Measurements from ENCODE around the gene CUEDC1. TPM values are rescaled to one million over a fixed set of nuclear protein-coding genes. Genes with fewer than 3 reads are reported as not detected.

CUEDC1 gene
- total and polyA plus RNA-seq, 2 of the 4 experiments (the other 2 are of a cell fraction): 4.1 to 21.2 TPM

DNA sequence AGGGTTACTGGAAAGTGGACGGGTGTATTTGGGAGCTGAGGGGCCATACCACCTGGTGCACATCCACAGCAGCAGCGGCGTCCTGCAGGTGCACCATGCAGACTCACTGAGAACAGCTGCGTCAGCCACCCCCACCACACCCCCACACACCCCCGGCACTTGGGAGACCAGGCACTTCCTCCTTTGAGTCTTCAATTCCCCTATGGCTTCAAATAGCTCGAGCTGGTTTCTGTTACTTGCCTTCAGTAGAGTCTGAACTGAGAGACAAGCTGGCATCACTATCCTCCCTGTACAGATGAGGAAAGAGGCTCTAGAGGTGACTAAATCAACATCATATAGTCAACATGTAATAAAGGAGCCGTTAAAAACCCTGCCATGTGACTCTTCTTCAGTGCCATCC, 15.4 kb downstream of the CUEDC1 start:
- peaks cover 49 to 82% of the 10 kb centered on the region in 2 experiments for H3K79me1 ChIP-seq (ENCODE audit: low read depth in 1 of 2, low read length in 2 of 2)
- ChIA-PET POLR2A (ENCODE audit: unreplicated experiment) (no interaction called here), CTCF (interaction anchor here (1.1 kb wide), 1 partner anchor 9 kb away, joined by 3 read pairs; no protein-coding TSS in a partner anchor)
- no peak overlapping the region for H4K5ac ChIP-seq (ENCODE audit: low read depth, low read length)
- no TSS peak for BruUV-seq (replicated peaks)
- H3K23ac ChIP-seq (ENCODE audit: low read depth, low read length): no peak overlapping the region
- no peak overlapping the region for H2AFZ ChIP-seq (replicated peaks; ENCODE audit: low read length, poor library complexity)
- H2BK15ac ChIP-seq (ENCODE audit: low read depth, low read length): no peak overlapping the region
- no peak overlapping the region for H3K4me3 ChIP-seq (ENCODE audit: insufficient read depth, low read depth, low read length)
- no peak overlapping the region for H4K91ac ChIP-seq (ENCODE audit: insufficient read depth, low read depth, low read length)
- H3K14ac ChIP-seq (replicated peaks; ENCODE audit: low read depth, low read length): no peak overlapping the region
- H2BK5ac ChIP-seq (ENCODE audit: low read depth, low read length, poor library complexity, severe bottlenecking): no peak overlapping the region
- H4K20me1 ChIP-seq (ENCODE audit: insufficient read depth, low read length): peaks cover 41% of the 10 kb centered on the region
- peaks cover 36% of the 10 kb centered on the region for H3K9me1 ChIP-seq (ENCODE audit: insufficient read depth, low read length)
- no peak overlapping the region for H3K4me2 ChIP-seq (ENCODE audit: low read depth, low read length)
- no peak overlapping the region; a peak in 1 of 4 replicates for H4K8ac ChIP-seq (ENCODE audit: low read depth in 2 of 2, low read length in 2 of 2)
- dilution Hi-C loops (cut with HindIII; ENCODE audit: low sequenced_read_pairs, unreplicated experiment) (no loop called here), in situ Hi-C loops (cut with MboI; ENCODE audit: low sequenced_read_pairs) (no loop called here), intact Hi-C loops (cut with micrococcal nuclease) (no loop called here)
- no peak overlapping the region for H2BK20ac ChIP-seq (ENCODE audit: low read depth, low read length)
- no peak overlapping the region for H3K27ac ChIP-seq (ENCODE audit: insufficient read depth, low read length)
- no peak overlapping the region for H3K18ac ChIP-seq (ENCODE audit: low read depth, low read length)
- no peak overlapping the region for H3K56ac ChIP-seq (ENCODE audit: extremely low read depth, insufficient read depth, low read length)
- H3K9me3 ChIP-seq (ENCODE audit: control insufficient read depth, insufficient read depth, low read length): no peaks in the 10 kb centered on the region
- ATAC-seq (ENCODE audit: low read depth): no peak
- no peak overlapping the region for H3K4ac ChIP-seq (ENCODE audit: low read depth, low read length)
- H2AK9ac ChIP-seq (replicated peaks; ENCODE audit: low read depth, low read length, poor library complexity): no peak overlapping the region
- no peak overlapping the region for H3K9ac ChIP-seq (ENCODE audit: low read depth, low read length)
- peaks cover 29% of the 10 kb centered on the region for H3K4me1 ChIP-seq (ENCODE audit: control insufficient read depth, insufficient read depth, low read length)
- no peaks in the 10 kb centered on the region for H3K27me3 ChIP-seq (ENCODE audit: control insufficient read depth, insufficient read depth, low read length)
- DNase-seq: no peak
- H2AK5ac ChIP-seq (ENCODE audit: low read depth, low read length): peak overlapping the region; percentile 38
- TF ChIP-seq, protein P1, sequence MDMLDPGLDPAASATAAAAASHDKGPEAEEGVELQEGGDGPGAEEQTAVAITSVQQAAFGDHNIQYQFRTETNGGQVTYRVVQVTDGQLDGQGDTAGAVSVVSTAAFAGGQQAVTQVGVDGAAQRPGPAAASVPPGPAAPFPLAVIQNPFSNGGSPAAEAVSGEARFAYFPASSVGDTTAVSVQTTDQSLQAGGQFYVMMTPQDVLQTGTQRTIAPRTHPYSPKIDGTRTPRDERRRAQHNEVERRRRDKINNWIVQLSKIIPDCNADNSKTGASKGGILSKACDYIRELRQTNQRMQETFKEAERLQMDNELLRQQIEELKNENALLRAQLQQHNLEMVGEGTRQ (IDR thresholded peaks at IDR 0.05; ENCODE audit: low read depth, low read length): no peak
- TF ChIP-seq RFX5 (IDR thresholded peaks at IDR 0.05; ENCODE audit: low read depth, low read length): no peak
- no peak for TF ChIP-seq MXI1 (IDR thresholded peaks at IDR 0.05; ENCODE audit: borderline replicate concordance, low read depth, low read length)
- TF ChIP-seq, protein P2, sequence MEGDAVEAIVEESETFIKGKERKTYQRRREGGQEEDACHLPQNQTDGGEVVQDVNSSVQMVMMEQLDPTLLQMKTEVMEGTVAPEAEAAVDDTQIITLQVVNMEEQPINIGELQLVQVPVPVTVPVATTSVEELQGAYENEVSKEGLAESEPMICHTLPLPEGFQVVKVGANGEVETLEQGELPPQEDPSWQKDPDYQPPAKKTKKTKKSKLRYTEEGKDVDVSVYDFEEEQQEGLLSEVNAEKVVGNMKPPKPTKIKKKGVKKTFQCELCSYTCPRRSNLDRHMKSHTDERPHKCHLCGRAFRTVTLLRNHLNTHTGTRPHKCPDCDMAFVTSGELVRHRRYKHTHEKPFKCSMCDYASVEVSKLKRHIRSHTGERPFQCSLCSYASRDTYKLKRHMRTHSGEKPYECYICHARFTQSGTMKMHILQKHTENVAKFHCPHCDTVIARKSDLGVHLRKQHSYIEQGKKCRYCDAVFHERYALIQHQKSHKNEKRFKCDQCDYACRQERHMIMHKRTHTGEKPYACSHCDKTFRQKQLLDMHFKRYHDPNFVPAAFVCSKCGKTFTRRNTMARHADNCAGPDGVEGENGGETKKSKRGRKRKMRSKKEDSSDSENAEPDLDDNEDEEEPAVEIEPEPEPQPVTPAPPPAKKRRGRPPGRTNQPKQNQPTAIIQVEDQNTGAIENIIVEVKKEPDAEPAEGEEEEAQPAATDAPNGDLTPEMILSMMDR (conservative IDR thresholded peaks at IDR 0.05; ENCODE audit: low read depth, low read length): no peak
- 70% methylated on average over 2 of the region's 7 CpGs; no CpG with 5 or more reads in 1 of the 2 experiments for WGBS, 2 experiments (ENCODE audit: extremely low coverage in 2 of 2, insufficient read length in 1 of 2)
- H2BK120ac ChIP-seq (ENCODE audit: low read depth, low read length): no peak overlapping the region
- H3K36me3 ChIP-seq (ENCODE audit: control insufficient read depth, insufficient read depth, low read length): no peaks in the 10 kb centered on the region

Data from IMR-90 (cell line).